ENCODE results near the gene COG6.

The COG6 gene

GRCh38 chr13:39655569-39656324, at the start of gene COG6:
TSS of gene COG6 (plus strand) at chr13:39655662. CDS start at chr13:39655727, 65 bp downstream.
- Histone ChIP-seq H3K27me3 (replicated peaks; ENCODE audit: control insufficient read depth, insufficient read depth, low read length) (no peaks in the 10 kb centered on the region), H3K36me3 (ENCODE audit: control insufficient read depth, insufficient read depth, low read length) (no peaks in the 10 kb centered on the region), H3K4me3 (replicated peaks; ENCODE audit: low read depth, low read length) (peak within 1 kb of the TSS; percentile 80)
- peak; percentile 18 for TF ChIP-seq CTCF (IDR thresholded peaks at IDR 0.05; ENCODE audit: insufficient read depth, low read length, poor library complexity, severe bottlenecking)
- DNase-seq (ENCODE audit: extremely low read depth, insufficient read length) = peak; percentile 94

- no peak for TF ChIP-seq CTCF (IDR thresholded peaks at IDR 0.05; ENCODE audit: insufficient read depth, low read length, poor library complexity, severe bottlenecking)
- no peaks in the 10 kb centered on the region; the same call in 1 of the 2 replicates for H3K27me3 ChIP-seq (replicated peaks; ENCODE audit: control insufficient read depth, insufficient read depth, low read length)
- H3K36me3 ChIP-seq (ENCODE audit: control insufficient read depth, insufficient read depth, low read length) = no peaks in the 10 kb centered on the region
- DNase-seq (ENCODE audit: extremely low read depth, insufficient read length) = no peak
- H3K4me3 ChIP-seq (replicated peaks; ENCODE audit: low read depth, low read length) = no peak overlapping the region
Observed at GRCh38 chr13:39605677-39606320, 49.7 kb upstream of the COG6 start.

GRCh38 chr13:39607876-39608275, 47.6 kb upstream of the COG6 start:
- TF ChIP-seq CTCF (IDR thresholded peaks at IDR 0.05; ENCODE audit: insufficient read depth, low read length, poor library complexity, severe bottlenecking) = no peak
- DNase-seq (ENCODE audit: extremely low read depth, insufficient read length) = no peak
- Histone ChIP-seq H3K36me3 (ENCODE audit: control insufficient read depth, insufficient read depth, low read length) (no peaks in the 10 kb centered on the region), H3K27me3 (replicated peaks; ENCODE audit: control insufficient read depth, insufficient read depth, low read length) (no peaks in the 10 kb centered on the region; the same call in 1 of the 2 replicates), H3K4me3 (replicated peaks; ENCODE audit: low read depth, low read length) (no peak overlapping the region)

- peak; percentile 80 for TF ChIP-seq CTCF (IDR thresholded peaks at IDR 0.05; ENCODE audit: insufficient read depth, low read length, poor library complexity, severe bottlenecking)
- DNase-seq (ENCODE audit: extremely low read depth, insufficient read length) = no peak
- Histone ChIP-seq H3K36me3 (ENCODE audit: control insufficient read depth, insufficient read depth, low read length) (no peaks in the 10 kb centered on the region), H3K4me3 (replicated peaks; ENCODE audit: low read depth, low read length) (no peak overlapping the region), H3K27me3 (replicated peaks; ENCODE audit: control insufficient read depth, insufficient read depth, low read length) (no peaks in the 10 kb centered on the region)
Observed at GRCh38 chr13:39612023-39612637, 43.3 kb upstream of the COG6 start.

- peaks cover 1% of the 10 kb centered on the region; the same call in 1 of the 2 replicates for H3K27me3 ChIP-seq (replicated peaks; ENCODE audit: control insufficient read depth, insufficient read depth, low read length)
- TF ChIP-seq CTCF (IDR thresholded peaks at IDR 0.05; ENCODE audit: insufficient read depth, low read length, poor library complexity, severe bottlenecking) = peak; percentile 89
- H3K4me3 ChIP-seq (replicated peaks; ENCODE audit: low read depth, low read length) = no peak overlapping the region
- no peaks in the 10 kb centered on the region for H3K36me3 ChIP-seq (ENCODE audit: control insufficient read depth, insufficient read depth, low read length)
- DNase-seq (ENCODE audit: extremely low read depth, insufficient read length) = peak; percentile 8
Observed at GRCh38 chr13:39616087-39616694, 39.3 kb upstream of the COG6 start.
